NCI-H2196 treated with DMSO at 0.1 percent for 48 hours (cell line): ENCODE measurements around the gene PIM1.
"Not testable (repeated sequence)": the region's sequence is repeated elsewhere in the genome, so short reads cannot be mapped to it uniquely, and the experiment has no call there.

Source experiments
- DNase-seq: peaks from one replicate; lab custom pipeline; 2025; ENCODE audit not compliant: unreplicated experiment; lab: John Stamatoyannopoulos, UW

The PIM1 gene

GRCh38 chr6:37169496-37170272 is at the start of gene PIM1:
Gene PIM1 (plus strand): TSS chr6:37170152. CDS start chr6:37170576, 424 bp downstream.
- DNase-seq, result peak; percentile 93

- no peak for DNase-seq
Observed at GRCh38 chr6:37121556-37121955, 48.4 kb upstream of the PIM1 start.

- no peak for DNase-seq
Observed at GRCh38 chr6:37122861-37123260, 47.1 kb upstream of the PIM1 start.

- no peak for DNase-seq
Observed at GRCh38 chr6:37123957-37124729, 45.8 kb upstream of the PIM1 start.

- no peak for DNase-seq
Observed at GRCh38 chr6:37125774-37126492, 44.0 kb upstream of the PIM1 start.

GRCh38 chr6:37126493-37126958 is 43.4 kb upstream of the PIM1 start:
- no peak for DNase-seq

- no peak for DNase-seq
Observed at GRCh38 chr6:37126961-37127616, 42.9 kb upstream of the PIM1 start.

GRCh38 chr6:37127961-37128862 is 41.7 kb upstream of the PIM1 start:
- no peak for DNase-seq

GRCh38 chr6:37128863-37129443 is 41.0 kb upstream of the PIM1 start:
- DNase-seq, result not testable (repeated sequence)

GRCh38 chr6:37129566-37129965 is 40.4 kb upstream of the PIM1 start:
- DNase-seq, result no peak

- DNase-seq, result no peak
Observed at GRCh38 chr6:37130704-37131103, 39.2 kb upstream of the PIM1 start.

GRCh38 chr6:37131104-37131959 is 38.6 kb upstream of the PIM1 start:
- DNase-seq, result peak; percentile 50

GRCh38 chr6:37131960-37132253 is 38.0 kb upstream of the PIM1 start:
- no peak for DNase-seq

GRCh38 chr6:37134036-37134395 is 35.9 kb upstream of the PIM1 start:
- DNase-seq, result no peak

- no peak for DNase-seq
Observed at GRCh38 chr6:37134396-37135191, 35.4 kb upstream of the PIM1 start.

- no peak for DNase-seq
Observed at GRCh38 chr6:37135835-37136694, 33.9 kb upstream of the PIM1 start.

GRCh38 chr6:37136821-37137200 is 33.1 kb upstream of the PIM1 start:
- no peak for DNase-seq
